SK-N-MC (cell line): Measurements from ENCODE around the gene ELOVL7.

ENCODE experiments used
- EZH2 ChIP-seq: fragments of 200-600 bp; sonication (generic); IDR thresholded peaks from one replicate; pipeline ENCODE4 v1.6.1; 2017; ENCODE audit warnings: antibody characterized with exemption
- POLR2AphosphoS5 ChIP-seq: IDR thresholded peaks from 2 replicates; pipeline ENCODE4 v1.6.1; 2012; ENCODE audit warnings: mild to moderate bottlenecking, low read depth, low read length, borderline replicate concordance

- no peak for TF ChIP-seq EZH2
- no peak for TF ChIP-seq POLR2AphosphoS5
These were observed 100.4 kb downstream of the ELOVL7 start for GRCh38 chr5:60743511-60744314.
